Measurements from ENCODE around the gene OSBPL2. TPM values are rescaled to one million over a fixed set of nuclear protein-coding genes. Genes with fewer than 3 reads are reported as not detected.

The OSBPL2 gene
- total RNA-seq, 2 experiments from 2014 or later, result 23.6 to 24.3 TPM

DNA sequence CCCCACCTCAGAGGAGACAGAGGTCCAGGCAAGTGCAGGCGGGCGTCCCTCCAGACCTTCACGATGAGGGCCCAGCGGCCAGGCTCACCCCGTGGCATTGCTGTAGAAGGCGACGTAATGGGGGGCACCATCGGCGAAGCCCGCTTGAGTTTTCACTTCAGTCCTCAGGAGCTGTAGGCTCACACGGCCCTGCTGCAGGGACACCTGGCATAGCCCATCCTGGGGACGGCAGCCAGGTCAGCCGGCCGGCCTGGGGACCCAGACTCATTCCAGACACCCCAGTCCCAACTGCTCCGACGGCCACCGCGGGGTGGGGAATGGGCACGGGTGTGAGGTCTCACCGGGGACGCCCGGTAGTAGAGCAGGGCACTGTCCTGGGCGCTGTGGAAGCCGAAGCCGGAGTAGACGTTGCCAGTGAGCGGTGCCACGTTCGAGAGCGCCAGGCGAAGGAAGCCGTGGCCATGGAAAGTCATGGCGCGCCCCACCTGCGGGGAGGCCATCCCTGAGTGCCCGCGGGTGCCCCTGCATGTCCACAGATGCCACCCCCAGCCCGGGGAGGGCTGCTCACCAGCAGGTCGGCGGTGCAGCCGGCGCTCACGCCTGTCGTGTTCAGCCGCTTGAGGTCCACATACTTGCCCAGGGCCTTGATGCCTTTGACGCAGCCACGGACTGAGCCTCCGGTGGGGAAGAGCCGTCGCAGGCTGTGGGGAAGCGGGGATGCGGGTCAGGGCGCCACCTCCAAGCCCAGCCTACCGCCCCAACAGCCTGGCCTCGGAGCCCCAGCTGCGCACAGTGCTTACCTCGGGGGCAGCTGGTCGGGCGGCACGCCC lies 73.7 kb downstream of the OSBPL2 start:
- Mint-ChIP-seq H3K4me1 (ENCODE audit: low read depth) (no peaks in the 10 kb centered on the region), H3K9me3 (no peaks in the 10 kb centered on the region), H3K27ac (no peak overlapping the region), H3K27me3 (no peaks in the 10 kb centered on the region), H3K4me3 (no peak overlapping the region), H3K36me3 (ENCODE audit: low read depth) (peaks cover 9% of the 10 kb centered on the region)
- DNase-seq (no peak), ATAC-seq (no peak)
- ChIA-PET POLR2A (no interaction called here), CTCF (no interaction called here)
- intact Hi-C loops (cut with micrococcal nuclease), result no loop called here
- TF ChIP-seq, protein P1, sequence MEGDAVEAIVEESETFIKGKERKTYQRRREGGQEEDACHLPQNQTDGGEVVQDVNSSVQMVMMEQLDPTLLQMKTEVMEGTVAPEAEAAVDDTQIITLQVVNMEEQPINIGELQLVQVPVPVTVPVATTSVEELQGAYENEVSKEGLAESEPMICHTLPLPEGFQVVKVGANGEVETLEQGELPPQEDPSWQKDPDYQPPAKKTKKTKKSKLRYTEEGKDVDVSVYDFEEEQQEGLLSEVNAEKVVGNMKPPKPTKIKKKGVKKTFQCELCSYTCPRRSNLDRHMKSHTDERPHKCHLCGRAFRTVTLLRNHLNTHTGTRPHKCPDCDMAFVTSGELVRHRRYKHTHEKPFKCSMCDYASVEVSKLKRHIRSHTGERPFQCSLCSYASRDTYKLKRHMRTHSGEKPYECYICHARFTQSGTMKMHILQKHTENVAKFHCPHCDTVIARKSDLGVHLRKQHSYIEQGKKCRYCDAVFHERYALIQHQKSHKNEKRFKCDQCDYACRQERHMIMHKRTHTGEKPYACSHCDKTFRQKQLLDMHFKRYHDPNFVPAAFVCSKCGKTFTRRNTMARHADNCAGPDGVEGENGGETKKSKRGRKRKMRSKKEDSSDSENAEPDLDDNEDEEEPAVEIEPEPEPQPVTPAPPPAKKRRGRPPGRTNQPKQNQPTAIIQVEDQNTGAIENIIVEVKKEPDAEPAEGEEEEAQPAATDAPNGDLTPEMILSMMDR (IDR thresholded peaks at IDR 0.05), result no peak

DNA sequence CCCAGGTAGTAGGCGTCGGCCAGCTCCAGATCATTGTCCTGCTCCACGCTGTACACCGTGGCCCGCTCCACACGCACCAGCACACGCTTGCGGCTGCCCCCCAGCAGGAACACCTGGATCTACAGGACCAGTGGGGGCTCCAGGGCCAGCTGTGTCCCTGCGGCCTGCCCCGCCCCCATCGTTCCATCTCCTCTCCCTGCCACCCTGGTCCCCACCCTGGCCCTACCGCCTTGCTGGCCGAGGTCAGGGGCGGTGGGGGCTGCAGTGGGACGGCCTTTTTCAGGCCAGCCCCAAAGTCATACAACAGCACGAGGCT lies 74.3 kb downstream of the OSBPL2 start:
- Mint-ChIP-seq H3K36me3 (ENCODE audit: low read depth) (peaks cover 9% of the 10 kb centered on the region), H3K27me3 (no peaks in the 10 kb centered on the region), H3K27ac (no peak overlapping the region), H3K4me1 (ENCODE audit: low read depth) (no peaks in the 10 kb centered on the region), H3K4me3 (no peak overlapping the region), H3K9me3 (no peaks in the 10 kb centered on the region)
- no peak for ATAC-seq
- ChIA-PET CTCF (no interaction called here), POLR2A (no interaction called here)
- intact Hi-C loops (cut with micrococcal nuclease), result no loop called here
- no peak for DNase-seq
- TF ChIP-seq, protein P1 (IDR thresholded peaks at IDR 0.05), result no peak

DNA sequence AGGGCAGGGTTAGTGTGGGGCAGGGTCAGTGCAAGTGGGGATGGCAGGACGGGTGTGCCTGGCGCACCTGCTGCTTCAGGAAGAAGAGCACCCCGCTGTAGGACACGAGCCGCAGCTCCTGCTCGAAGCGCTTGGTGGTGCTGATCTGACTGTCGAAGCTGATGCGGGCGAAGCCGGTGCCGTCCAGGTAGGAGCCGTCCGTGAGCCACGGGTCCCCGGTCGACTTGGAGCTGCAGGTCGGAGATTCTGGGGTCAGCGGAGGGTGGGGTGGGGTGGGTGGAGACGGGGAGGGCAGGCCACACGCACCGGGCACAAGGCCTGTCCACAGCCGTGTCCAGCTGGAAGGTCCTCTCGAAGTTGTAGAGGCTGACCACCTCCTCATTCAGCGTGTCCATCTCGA lies 74.7 kb downstream of the OSBPL2 start:
- Mint-ChIP-seq H3K27ac (no peak overlapping the region), H3K27me3 (no peaks in the 10 kb centered on the region), H3K36me3 (ENCODE audit: low read depth) (peaks cover 5% of the 10 kb centered on the region), H3K4me3 (no peak overlapping the region), H3K9me3 (no peaks in the 10 kb centered on the region), H3K4me1 (ENCODE audit: low read depth) (no peaks in the 10 kb centered on the region)
- no peak for ATAC-seq
- intact Hi-C loops (cut with micrococcal nuclease), result no loop called here
- no peak for DNase-seq
- POLR2A ChIA-PET, result no interaction called here
- CTCF ChIA-PET, result no interaction called here
- TF ChIP-seq, protein P1 (IDR thresholded peaks at IDR 0.05), result no peak

DNA sequence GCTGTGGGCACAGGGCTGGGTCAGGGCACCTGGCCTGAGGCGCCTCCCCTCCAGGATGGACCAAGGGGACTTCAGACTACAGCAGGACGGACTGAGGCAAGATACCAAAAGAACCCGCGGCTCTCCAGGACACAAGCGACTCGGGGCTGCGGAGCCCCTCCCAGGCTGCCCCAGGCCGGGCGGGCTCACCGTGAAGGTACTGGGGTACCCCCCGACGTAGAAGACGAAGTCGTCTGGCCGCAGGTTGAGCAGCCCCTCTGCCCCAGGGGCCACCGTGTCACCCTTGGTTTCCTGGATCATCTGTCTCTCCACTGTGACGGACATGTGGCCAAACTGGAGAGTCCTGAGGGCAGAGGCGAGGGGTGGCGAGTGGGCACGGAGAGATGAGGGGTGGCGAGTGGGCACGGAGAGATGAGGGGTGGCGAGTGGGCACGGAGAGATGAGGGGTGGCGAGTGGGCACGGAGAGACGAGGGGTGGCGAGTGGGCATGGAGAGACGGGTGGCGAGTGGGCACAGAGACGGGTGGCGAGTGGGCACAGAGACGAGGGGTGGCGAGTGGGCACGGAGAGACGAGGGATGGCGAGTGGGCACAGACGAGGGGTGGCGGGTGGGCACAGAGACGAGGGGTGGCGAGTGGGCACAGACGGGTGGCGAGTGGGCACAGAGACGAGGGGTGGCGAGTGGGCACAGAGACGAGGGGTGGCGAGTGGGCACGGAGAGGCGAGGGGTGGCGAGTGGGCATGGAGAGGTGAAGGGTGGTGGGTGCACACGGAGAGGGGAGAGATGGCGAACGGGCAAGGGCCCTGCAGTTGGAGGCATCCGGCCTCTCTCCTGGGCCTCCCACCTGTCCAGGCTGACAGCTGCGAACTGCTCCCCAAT lies 75.4 kb downstream of the OSBPL2 start:
- Mint-ChIP-seq H3K36me3 (ENCODE audit: low read depth) (peaks cover 3% of the 10 kb centered on the region), H3K4me1 (ENCODE audit: low read depth) (no peaks in the 10 kb centered on the region), H3K9me3 (no peaks in the 10 kb centered on the region), H3K27me3 (no peaks in the 10 kb centered on the region), H3K27ac (no peak overlapping the region), H3K4me3 (no peak overlapping the region)
- intact Hi-C loops (cut with micrococcal nuclease), result no loop called here
- TF ChIP-seq, protein P1 (IDR thresholded peaks at IDR 0.05), result no peak
- POLR2A ChIA-PET, result interaction anchor here (1.1 kb wide), 1 partner anchor 10 kb away, joined by 3 read pairs; no protein-coding TSS in a partner anchor
- ATAC-seq, result no peak
- CTCF ChIA-PET, result no interaction called here
- no peak for DNase-seq

DNA sequence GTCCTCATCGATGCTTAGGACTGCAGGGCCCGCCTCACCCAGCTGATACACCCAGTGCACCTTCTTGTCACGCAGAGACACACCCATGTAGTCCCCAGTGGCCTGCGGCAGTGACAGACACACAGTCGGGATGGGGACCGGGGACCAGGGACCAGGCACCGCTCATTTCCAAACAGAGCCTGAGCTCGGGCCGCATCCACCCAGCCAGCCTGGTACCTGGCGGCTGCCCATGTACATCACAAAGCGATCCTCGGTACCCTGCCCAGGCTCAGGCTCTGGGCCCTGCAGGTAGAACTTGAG lies 76.0 kb downstream of the OSBPL2 start:
- no peaks in the 10 kb centered on the region for H3K4me1 Mint-ChIP-seq (ENCODE audit: low read depth)
- ATAC-seq, result no peak
- H3K4me3 Mint-ChIP-seq, result no peak overlapping the region
- no peaks in the 10 kb centered on the region for H3K36me3 Mint-ChIP-seq (ENCODE audit: low read depth)
- POLR2A ChIA-PET, result interaction anchor here (1.1 kb wide), 1 partner anchor 11 kb away, joined by 3 read pairs; no protein-coding TSS in a partner anchor
- intact Hi-C loops (cut with micrococcal nuclease), result no loop called here
- no peaks in the 10 kb centered on the region for H3K9me3 Mint-ChIP-seq
- CTCF ChIA-PET, result no interaction called here
- no peak for DNase-seq
- no peaks in the 10 kb centered on the region for H3K27me3 Mint-ChIP-seq
- TF ChIP-seq, protein P1 (IDR thresholded peaks at IDR 0.05), result no peak
- H3K27ac Mint-ChIP-seq, result no peak overlapping the region

Measured in activated CD8-positive, alpha-beta T cell treated with anti-CD3 and anti-CD28 coated beads for 36 hours (primary cell).